ENCODE results near the gene MAP3K3.

MAP3K3 gene

DNA sequence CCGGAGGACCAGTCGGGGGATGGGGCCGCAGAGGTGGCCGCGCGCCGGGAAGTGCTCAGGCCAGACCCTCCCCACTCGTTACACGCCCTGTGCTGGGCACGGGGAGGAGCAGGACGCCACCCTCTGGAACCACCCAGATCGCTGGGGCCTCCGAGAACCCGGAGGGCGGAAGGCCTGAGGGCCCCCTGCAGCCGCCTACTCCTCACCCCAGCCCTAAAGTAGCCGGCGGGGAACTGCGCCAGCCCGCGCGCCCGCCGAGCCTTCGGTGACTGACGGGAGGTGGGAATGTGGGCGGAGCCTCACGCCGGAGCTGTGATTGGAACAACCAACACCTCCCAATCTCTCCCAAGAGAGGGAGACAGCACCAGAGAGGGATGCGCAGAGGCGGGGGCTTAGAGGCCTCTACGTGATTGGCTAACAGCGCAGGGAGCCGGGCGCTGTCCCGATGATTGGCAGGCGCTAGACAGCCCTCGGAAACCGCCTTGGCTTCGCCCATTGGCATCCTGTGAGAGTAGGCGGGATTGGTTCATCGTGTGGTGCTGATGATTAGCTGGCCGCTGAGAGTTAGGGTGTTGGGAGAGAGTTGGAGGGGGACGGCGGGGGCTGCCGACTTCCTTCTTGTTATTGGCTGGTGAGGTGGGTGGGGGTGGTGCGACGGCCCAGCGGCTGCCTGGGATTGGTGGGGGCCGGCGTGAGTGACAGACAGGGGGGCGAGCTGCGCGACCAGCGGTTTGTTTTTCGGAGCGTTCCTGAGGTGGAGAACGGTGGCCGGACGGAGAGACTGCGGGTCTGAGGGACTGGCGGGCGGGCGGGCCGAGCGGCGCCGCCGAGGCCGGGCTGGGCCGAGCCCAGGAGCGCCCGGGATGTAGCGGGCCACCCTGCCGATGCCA is at the start of gene MAP3K3:
MAP3K3 (plus strand) TSS at position 734 of the 890 bp plus-strand sequence. CDS start 343 bp downstream, outside the sequence.
- no peak for TF ChIP-seq ZNF274 (IDR thresholded peaks at IDR 0.05; ENCODE audit: low read depth, low read length)
- H3K4me3 ChIP-seq (ENCODE audit: low read length) = peak within 1 kb of the TSS; percentile 86

DNA sequence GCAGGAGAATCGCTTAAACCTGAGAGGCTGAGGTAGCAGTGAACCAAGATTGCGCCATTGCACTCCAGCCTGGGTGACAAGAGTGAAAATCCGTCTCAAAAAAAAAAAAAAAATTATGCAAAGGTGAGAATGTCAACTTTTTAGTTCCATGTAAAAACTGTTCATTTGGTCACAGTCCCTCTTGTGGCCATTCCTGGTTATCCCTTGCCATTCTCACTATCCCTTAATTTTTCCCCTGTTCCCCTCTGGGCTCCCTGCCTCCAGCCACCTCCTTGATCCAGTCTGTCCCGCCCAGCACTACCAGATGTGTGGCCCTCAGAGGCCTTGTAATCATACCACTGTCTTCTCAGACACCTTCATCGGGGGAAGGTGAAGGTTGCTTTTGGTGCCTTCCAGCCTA is 48.6 kb upstream of the MAP3K3 start:
- no peak for TF ChIP-seq ZNF274 (IDR thresholded peaks at IDR 0.05; ENCODE audit: low read depth, low read length)
- no peak overlapping the region for H3K4me3 ChIP-seq (ENCODE audit: low read length)

GRCh38 chr17:63578027-63578768 is 44.0 kb upstream of the MAP3K3 start:
- no peak for TF ChIP-seq ZNF274 (IDR thresholded peaks at IDR 0.05; ENCODE audit: low read depth, low read length)
- H3K4me3 ChIP-seq (ENCODE audit: low read length) = no peak overlapping the region

- TF ChIP-seq ZNF274 (IDR thresholded peaks at IDR 0.05; ENCODE audit: low read depth, low read length) = no peak
- H3K4me3 ChIP-seq (ENCODE audit: low read length) = no peak overlapping the region
Measured at GRCh38 chr17:63578769-63579111, 43.5 kb upstream of the MAP3K3 start.

GRCh38 chr17:63579633-63580032 is 42.6 kb upstream of the MAP3K3 start:
- no peak for TF ChIP-seq ZNF274 (IDR thresholded peaks at IDR 0.05; ENCODE audit: low read depth, low read length)
- H3K4me3 ChIP-seq (ENCODE audit: low read length) = no peak overlapping the region

DNA sequence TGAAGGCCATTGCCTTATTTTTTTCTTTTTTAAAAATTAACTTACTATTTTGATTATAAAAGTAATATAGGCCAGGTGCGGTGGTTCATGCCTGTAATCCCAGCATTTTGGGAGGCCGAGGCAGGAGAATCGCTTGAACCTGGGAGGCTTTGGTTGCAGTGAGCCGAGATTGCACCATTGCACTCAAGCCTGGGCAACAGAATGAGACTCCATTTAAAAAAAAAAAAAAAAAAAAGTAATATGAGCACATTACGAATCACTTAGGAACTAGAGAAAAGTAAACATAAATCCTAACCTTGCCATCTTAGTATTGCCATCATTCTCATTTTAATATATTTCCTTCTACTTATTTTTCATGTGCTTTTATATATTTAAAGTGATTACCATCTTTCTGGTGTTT is 34.4 kb upstream of the MAP3K3 start:
- TF ChIP-seq ZNF274 (IDR thresholded peaks at IDR 0.05; ENCODE audit: low read depth, low read length) = no peak

GRCh38 chr17:63588797-63589196 is 33.4 kb upstream of the MAP3K3 start:
- no peak for TF ChIP-seq ZNF274 (IDR thresholded peaks at IDR 0.05; ENCODE audit: low read depth, low read length)
- H3K4me3 ChIP-seq (ENCODE audit: low read length) = no peak overlapping the region

More for the DNA sequence above, 34.4 kb upstream of the MAP3K3 start:
- H3K4me3 ChIP-seq (ENCODE audit: low read length) = no peak overlapping the region

DNA sequence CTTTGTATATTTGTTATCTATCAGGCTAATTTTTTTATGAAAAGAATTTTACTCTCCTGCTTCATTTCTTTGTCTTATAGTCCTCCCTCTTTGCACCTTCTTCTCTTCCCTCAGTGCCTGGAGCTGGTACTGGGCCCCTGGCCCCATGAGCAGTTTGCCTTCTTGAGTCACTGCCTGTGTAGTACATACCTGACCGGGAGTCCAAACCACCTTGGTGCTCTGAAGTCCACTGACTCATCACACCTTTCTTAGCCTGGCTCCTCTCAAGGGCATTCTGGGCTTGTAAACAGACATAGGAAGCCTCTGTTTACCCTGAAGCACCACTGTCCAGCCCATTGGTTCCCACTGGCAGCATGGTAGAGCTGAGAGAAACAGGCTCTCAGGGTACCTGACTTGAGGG is 32.6 kb upstream of the MAP3K3 start:
- TF ChIP-seq ZNF274 (IDR thresholded peaks at IDR 0.05; ENCODE audit: low read depth, low read length) = no peak
- H3K4me3 ChIP-seq (ENCODE audit: low read length) = no peak overlapping the region

DNA sequence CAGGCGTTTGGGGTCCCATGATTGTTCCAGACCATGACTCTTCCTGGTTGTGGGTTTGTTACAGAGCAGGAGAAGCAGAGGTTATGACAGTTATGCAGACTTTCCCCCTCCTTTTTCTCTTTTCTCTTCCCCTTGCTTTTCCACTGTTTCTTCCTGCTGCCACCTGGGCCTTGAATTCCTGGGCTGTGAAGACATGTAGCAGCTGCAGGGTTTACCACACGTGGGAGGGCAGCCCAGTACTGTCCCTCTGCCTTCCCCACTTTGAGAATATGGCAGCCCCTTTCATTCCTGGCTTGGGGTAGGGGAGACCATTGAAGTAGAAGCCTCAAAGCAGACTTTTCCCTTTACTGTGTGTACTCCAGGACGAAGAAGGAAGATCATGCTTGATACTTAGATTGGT is 29.4 kb upstream of the MAP3K3 start:
- H3K4me3 ChIP-seq (ENCODE audit: low read length) = no peak overlapping the region
- TF ChIP-seq ZNF274 (IDR thresholded peaks at IDR 0.05; ENCODE audit: low read depth, low read length) = no peak

- no peak overlapping the region for H3K4me3 ChIP-seq (ENCODE audit: low read length)
- TF ChIP-seq ZNF274 (IDR thresholded peaks at IDR 0.05; ENCODE audit: low read depth, low read length) = no peak
Measured at GRCh38 chr17:63595132-63595531, 27.1 kb upstream of the MAP3K3 start.

DNA sequence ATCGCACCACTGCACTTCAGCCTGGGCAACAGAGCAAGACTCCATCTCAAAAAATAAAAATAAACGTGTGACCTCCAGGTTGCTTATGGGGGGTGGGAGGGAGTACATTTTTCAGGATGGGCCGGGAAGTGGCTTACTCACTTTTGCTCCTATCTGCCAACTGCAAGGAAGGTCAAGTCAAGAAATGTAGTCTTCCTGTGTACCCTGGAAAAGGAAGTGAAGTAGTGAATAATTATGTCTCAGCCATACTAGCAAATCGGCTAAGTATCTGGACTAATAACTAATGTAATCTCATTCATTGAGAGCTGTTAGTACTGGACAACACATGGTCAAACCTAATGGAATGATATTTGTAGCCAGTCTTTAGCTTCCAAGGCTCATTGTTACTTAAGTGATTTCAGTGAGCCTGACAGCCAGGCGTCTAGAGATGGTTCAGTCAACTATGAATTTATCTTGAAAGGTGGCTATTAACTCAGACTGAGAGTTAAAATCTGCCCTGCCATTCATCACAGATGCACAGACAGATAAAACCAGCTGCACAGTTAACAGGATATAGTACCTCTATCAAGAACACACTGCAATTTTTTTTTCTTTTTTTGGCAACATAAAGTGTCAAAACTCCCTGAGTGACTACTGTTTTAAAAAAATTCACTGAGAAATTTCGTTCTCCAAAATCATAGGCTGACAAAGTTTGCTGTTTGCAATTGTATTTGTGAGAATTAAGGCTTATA is 25.2 kb upstream of the MAP3K3 start:
- TF ChIP-seq ZNF274 (IDR thresholded peaks at IDR 0.05; ENCODE audit: low read depth, low read length) = no peak

DNA sequence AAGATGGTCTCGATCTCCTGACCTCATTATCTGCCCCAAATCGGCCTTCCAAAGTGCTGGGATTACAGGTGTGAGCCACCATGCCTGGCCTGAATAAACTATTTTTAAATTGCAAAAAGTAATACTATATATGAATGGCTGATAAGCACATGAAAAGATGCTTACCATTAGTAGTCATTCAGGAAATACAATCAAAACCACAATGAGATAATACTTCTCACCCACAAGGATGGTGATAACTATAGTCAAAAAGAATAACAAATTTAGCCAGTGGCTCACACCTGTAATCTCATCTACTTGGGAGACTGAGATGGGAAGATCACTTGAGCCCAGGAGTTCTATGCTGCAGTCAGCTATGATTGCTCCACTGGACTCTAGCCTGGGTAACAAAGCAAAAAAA is 23.9 kb upstream of the MAP3K3 start:
- TF ChIP-seq ZNF274 (IDR thresholded peaks at IDR 0.05; ENCODE audit: low read depth, low read length) = no peak
- H3K4me3 ChIP-seq (ENCODE audit: low read length) = no peak overlapping the region

More for the DNA sequence above, 25.2 kb upstream of the MAP3K3 start:
- H3K4me3 ChIP-seq (ENCODE audit: low read length) = no peak overlapping the region

GRCh38 chr17:63600569-63601438 is 21.4 kb upstream of the MAP3K3 start, which contains the start of gene TACO1:
Gene TACO1, plus strand, starts transcription at chr17:63600895. Its CDS starts 189 bp downstream, at chr17:63601084.
- H3K4me3 ChIP-seq (ENCODE audit: low read length) = peak within 1 kb of the TSS; percentile 72
- TF ChIP-seq ZNF274 (IDR thresholded peaks at IDR 0.05; ENCODE audit: low read depth, low read length) = no peak
